GM21423 (cell line): ENCODE data around the gene SSX7.
"Not testable (repeated sequence)": the region's sequence is repeated elsewhere in the genome, so short reads cannot be mapped to it uniquely, and the experiment has no call there.

Experiments used
- ATAC-seq: cut with Tn5 transposase; IDR thresholded peaks from one replicate; pipeline ENCODE4 v1.9.1; 2021; ENCODE audit warnings: mild to moderate bottlenecking, moderate library complexity; ENCODE audit not compliant: unreplicated experiment

SSX7 gene, protein sequence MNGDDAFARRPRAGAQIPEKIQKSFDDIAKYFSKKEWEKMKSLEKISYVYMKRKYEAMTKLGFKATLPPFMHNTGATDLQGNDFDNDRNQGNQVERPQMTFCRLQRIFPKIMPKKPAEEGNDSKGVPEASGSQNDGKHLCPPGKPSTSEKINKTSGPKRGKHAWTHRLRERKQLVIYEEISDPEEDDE

DNA sequence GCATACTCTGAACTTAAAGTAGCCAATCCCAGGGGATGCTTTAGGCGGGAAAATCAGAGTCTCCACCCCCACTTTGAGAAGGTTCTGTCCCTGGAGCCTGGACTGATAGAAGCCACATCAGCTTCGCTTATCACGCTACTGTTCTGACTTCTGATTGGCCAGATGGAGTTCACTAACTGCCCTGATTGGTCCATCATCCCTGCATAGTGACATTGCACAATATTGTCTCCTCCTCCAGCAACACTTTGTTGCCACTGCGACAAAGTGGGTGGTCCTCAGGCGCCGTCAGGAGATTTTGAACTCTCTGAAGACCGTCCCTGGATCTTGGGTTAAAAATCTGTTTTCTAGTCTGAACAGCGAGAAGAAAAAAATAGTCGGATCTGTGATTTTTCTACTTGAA, at the start of gene SSX7:
TSS of gene SSX7 (minus strand) at position 101 of the 400 bp plus-strand sequence. CDS start 1,428 bp downstream, outside the sequence.
- ATAC-seq = not testable (repeated sequence)

DNA sequence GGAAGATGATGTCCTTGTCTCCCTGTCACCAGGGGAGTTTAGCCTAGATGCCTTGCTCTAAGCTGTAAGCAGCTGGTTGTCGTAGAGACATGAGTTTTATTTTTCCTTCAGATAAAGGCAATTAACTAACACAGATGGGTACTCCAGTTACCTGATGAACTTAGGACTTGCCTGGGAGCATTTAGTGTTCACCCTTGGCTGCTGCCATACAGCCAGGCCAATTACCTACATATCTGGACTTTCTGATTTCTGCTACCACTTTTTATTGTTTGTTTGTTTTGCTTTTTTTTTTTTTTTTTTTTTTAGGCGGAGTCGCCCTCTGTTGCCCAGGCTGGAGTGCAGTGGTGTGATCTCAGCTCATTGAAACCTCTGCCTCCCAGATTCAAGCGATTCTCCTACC, 37.3 kb upstream of the SSX7 start:
- ATAC-seq = not testable (repeated sequence)

DNA sequence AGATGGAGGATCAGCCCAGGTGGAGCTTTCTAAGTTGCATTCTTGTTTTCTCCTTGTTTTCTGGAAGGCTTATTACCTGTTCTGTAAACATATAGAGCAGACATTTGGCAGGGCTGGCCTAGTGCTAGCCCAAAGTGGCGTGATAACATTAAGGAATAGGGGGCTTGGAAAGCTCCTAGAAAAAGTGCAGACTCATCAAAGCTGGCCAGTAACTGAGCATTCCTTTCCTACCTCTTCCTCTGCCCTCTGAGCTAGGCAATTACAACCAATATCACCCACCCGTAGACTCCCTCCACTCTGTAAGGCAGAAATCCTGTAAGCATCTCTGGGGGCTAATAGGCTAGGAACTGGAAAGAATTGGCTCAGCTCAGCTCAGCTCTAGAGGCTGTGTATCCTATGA, 7.5 kb upstream of the SSX7 start:
- not testable (repeated sequence) for ATAC-seq

DNA sequence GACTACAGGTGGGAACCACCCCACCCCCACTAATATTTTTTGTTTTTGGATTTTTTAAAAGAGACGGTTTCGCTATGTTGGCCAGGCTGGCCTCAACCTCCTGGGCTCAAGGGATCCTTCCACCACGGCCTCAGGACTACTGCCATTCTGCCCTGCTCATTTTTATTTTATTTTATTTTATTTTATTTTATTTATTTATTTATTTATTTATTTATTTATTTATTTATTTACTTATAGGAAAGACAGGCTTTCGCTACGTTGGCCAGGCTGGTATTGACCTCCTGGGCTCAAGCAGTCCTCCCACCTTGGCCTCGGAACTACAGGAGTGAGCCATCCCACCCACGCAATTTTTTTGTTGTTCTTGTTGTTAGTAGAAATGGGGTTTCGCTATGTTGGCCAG, 775 bp upstream of the SSX7 start:
- ATAC-seq = not testable (repeated sequence)

DNA sequence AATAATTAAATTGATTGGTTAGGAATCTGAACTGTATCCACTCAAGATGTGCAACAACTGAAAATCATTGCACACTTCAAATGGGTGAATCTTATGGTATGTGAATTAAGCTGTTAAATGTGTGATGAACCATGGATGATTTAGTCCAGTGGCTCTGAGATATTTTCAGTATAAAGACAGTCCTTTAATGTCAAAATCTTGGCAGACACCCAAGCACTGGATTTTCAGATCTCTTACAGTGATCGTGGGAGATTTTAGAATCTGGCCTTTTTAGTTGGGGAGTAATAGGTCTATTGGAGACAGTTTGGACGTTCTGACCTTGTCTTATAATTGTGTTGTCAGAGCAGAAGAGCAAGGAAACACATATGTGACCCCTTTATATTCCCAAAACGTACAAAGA, 4.0 kb downstream of the SSX7 start:
- ATAC-seq = not testable (repeated sequence)

DNA sequence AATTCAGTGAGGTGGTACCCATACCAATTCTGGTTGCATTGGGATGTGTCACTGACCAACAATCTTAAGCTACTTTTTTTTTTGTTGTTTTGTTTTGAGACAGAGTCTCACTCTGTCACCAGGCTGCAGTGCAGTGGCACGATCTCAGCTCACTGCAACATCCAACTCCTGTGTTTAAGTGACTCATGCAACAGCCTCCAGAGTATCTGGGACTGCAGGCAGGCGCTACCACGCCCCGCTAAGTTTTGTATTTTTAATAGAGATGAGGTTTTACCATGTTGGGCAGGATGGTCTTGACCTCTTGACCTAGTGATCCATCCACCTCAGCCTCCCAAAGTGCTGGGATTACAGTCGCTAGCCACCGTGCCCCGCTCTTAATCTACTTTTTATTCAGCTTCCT, 5.7 kb downstream of the SSX7 start:
- not testable (repeated sequence) for ATAC-seq

DNA sequence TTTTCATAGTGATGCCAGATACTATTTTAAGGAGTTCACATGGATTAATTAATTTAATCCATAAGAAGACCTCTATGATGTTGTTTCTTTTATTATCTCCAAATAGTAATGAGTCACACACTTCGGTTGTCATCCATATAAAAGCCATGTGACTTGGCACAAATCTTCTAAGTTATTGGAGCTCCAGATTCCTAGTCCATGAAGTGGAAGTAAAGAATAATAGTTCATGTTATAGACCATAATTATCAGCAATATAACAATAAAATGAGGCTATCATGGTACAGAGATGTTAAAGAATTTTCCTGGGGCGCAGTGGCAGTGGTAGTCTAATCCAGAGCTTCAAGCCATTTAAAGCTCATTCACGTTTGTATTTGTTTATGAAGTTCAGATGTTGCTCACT, 26.2 kb downstream of the SSX7 start:
- ATAC-seq = not testable (repeated sequence)

DNA sequence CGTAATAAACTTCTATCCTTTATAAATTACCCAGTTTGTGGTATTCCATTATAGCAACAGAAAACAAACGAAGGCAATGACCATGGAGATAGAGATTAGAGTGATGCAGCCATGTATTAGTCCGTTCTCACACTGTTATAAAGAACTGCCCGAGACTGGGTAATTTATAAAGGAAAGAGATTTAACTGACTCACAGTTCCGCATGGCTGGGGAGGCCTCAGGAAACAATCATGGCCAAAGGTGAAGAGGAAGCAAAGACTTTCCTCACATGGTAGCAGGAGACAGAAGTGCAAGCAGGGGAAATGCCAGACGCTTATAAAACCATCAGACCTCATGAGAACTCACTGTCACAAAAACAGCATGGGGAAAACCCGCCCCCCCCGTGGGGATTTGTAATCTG, 34.0 kb downstream of the SSX7 start:
- ATAC-seq = not testable (repeated sequence)

DNA sequence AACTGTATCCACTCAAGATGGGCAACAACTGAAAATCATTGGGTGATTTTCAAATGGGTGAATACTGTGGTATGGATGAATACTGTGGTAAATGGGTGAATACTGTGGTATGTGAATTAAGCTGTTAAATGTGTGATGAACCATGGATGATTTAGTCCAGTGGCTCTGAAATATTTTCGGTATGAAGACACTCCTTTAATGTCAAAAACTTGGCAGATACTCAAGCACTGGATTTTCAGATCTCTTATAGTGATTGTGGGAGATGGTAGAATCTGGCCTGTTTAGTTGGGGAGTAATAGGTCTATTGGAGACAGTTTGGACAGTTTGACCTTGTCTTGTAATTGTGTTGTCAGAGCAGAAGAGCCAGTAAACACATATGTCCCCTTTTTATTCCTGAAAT, 45.7 kb downstream of the SSX7 start:
- no peak for ATAC-seq

DNA sequence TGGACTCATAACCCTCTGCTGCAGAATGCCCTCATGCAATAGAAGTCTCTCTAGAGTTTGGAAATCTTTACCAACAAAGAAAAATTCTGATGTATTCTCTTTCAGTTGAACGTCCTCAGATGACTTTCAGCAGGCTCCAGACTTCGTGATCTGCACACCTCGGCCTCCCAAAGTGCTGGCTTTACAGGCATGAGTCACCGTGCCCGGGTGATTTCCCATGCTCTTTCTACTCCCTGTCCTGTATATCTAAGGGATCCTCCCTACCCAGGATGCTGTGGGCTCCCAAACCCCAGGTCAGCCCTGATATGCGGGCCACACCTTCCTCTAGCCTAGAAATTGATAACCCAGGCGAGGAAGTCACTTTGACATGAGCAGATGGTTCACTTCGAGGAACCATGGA, 51.5 kb downstream of the SSX7 start:
- not testable (repeated sequence) for ATAC-seq

DNA sequence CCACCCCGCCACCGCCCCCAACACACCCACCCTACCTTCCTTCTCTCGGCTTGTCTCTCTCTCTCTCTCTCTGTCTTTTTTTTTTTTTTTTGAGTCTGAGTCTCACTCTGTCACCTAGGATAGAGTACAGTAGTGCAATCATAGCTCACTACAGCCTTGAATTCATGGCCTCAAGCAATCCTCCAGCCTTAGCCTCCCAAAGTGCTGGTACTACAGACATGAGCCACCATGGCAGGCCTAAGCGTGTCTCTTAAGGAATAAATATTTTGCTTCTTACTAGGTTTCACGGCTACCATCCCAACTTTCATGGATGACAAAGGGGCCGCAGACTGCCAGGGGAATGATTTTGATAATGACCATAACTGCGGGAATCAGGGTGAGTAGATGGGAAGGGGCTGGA, 55.8 kb downstream of the SSX7 start:
- no peak for ATAC-seq

DNA sequence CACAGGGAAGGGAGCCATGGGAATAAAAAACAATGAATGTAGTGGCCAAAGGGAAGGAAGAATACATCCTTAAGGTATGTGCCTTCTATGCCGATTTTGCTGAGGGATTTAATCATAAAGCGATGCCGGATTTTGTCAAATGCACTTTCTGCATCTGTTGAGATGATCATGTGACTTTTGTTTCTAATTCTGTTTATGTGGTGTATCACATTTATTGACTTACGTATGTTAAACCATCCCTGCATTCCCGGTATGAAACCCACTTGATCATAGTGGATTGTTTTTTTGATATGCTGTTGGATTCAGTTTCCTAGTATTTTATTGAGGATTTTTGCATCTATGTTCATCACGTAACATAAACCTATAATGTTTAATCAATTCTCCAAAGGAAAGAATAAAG, 60.0 kb downstream of the SSX7 start:
- ATAC-seq = no peak
